Femur (tissue), 1 donor: ENCODE data around the gene LDHAL6A.

ENCODE experiments used
- DNase-seq: peaks from one replicate; pipeline ENCODE4 v3.0.0-alpha.2; 2017

Gene LDHAL6A

DNA sequence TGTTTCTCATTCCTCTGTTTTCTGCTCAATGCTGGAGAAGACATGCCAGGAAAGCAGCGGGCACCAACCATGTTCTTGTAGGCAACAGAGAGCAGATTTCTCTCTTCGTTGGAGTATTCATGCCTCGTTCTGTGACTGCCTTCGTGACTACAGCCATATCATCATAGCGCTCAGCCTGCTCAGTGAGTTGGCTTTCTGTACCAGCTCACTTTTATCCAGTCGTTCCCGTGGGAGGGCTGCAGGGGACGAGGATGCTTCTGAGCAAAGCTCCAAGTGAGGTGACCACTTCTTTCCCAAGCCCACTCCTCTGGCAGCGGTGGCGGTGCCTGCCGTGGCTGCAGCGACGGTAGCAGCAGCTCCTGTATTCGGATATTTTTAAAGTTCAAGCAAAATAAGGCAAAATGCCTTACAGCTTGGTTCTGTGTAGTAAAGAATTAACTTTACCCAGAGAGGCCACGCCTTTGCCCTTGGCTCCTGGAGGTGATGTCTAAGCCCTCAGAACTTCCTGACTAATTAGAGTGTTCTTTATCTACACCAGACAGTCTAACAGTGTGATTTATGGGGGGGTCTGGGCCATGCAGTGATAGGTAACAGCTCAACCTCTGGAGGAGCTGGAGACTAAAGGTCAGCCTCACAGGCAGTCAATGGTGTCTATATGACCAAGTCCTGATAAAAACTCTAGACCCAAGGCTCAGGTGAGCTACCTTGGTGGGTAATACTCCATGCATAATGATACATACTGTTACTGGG, 35.3 kb downstream of the LDHAL6A start:
- no peak for DNase-seq

DNA sequence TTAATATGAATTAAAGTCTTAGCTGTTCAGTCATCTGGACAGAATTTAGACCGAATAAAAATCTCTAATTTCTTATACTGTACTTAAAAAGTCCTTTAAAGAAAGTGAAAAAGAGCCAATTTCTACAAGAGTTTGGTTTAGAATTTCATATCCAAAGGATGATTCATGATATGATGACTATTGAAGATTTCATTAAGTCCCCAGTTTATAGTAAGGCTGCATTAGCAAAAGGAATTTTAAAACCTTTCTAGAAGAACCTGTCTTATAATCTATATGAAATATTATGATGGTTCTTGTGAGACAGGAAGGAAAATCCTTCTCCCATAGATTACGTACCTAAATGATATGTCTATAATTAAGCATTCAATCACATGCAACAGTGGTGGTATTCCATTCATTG, 36.3 kb downstream of the LDHAL6A start:
- DNase-seq, result no peak

DNA sequence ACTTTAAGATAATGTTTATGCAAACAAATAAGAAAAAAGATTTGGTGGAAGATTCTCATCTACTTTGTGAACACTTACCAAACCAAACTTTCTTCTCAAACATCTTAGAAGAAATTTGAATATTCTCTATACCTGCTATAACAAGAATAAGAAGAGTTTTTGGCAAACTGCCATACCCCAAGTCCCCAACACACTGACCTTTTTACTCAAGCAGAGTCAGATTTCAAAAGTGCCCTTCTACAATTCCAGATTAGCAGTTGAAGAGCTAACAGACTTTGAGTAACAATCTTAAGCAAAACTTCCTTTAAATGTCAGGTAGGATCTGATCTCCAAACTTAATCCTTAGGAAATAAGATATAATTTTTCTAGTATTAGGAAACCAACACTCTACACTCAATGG, 37.2 kb downstream of the LDHAL6A start:
- DNase-seq, result no peak

DNA sequence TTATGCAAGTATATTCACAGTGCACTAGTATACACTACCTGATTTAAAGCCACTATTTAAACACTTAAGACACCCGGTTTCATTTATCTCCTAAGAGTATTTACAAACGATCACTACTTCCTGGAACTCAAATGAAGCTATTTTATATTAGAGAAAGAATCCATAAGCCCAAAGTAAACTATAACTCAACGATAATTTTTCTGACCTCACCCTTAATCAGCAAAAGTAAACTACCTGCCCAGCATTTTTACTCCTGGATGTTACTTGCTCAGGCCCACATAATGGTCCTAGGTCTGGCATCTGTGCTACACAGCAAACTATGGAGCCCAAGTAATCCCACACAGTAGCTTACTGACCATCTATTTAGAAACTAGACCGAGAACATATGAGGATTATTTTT, 37.7 kb downstream of the LDHAL6A start:
- DNase-seq, result no peak

DNA sequence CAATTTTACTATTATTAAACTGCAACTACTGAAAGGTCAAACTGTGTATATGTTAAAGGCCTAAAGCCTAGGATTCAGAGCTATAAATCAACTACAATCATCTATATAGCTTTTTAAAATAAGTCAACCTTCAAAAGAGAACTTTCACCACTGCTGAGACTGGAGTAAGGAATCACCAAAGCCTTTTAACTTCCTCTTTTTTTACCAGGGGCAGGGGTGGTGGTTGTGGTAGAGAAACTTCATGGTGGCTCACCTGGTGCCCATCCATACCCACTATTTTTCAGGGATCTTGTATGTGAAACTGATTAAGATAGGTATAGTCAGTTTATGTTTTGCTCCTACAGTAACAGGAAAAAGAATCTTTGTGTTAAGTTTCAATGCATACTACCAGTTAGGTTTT, 39.6 kb downstream of the LDHAL6A start:
- no peak for DNase-seq

DNA sequence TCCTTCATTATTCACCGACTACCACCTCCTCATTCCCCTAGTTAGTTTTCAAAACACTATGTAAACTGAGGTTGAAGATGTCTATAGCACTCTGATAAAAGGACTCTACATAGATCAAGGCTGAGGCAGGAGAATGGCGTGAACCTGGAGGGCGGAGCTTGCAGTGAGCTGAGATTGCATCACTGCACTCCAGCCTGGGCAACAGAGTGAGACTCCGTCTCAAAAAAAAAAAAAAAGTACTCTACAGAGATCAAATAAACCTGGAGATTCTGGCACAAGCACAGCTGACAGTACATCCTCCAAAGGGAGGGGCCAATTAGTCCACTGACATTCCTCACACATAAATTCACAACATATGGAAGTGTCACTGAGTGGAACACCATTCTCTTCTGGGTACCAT, 40.0 kb downstream of the LDHAL6A start:
- DNase-seq, result no peak

DNA sequence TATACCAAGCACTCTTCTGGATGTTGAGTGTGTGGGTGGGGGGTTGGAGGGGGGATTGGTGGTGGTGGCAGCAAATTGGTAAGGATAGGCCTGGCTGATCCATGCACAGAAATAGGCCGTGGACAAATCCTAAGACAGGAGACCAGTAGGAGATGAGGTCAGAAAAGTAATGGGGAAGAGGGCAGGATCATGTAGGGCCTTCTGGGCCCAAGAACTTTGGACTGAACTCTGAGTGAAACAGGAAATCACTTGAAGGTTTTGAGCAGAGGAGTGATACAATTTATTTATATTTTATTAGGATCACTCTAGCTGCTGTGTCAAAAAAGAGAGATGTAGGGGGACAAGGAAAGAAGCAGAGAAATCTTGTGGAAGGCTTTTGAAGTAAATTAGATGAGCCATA, 42.4 kb downstream of the LDHAL6A start:
- no peak for DNase-seq

DNA sequence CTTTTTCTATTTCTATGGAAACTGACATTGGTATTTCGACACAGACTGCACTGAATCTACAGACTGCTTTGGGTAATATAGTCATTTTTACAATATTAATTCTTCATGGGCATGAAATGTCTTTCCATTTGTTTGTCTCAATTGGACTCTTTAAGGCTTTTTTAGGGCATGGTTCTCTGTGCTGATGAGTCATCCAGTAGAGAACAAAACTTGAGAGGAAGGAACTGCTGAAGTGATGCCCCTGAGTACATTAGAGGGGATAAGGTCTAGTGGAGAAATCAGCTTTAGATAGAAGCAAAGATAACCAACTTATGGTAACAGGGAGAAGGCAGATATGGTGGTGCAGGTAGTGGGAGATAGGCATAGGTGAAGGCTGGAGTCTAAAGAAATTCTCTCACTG, 46.0 kb downstream of the LDHAL6A start:
- no peak for DNase-seq

DNA sequence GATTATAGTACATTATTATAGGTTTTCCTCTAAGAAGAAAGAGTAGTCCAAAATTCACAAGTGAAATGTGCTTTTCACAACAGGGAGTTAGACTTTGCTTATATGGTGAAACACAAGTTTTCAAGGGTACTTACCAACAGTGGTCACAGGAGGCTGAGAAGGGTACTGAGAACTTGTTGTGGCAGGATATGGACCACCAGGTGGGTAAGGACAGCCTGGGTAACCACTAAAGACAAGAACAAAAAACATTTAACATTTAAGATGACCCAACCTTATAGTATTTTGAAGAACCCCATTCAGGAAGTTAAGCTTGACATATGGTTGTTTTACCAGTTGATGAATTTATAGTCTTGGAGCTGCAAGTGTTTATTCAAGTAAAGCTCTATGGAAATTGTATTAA, 46.7 kb downstream of the LDHAL6A start:
- no peak for DNase-seq

DNA sequence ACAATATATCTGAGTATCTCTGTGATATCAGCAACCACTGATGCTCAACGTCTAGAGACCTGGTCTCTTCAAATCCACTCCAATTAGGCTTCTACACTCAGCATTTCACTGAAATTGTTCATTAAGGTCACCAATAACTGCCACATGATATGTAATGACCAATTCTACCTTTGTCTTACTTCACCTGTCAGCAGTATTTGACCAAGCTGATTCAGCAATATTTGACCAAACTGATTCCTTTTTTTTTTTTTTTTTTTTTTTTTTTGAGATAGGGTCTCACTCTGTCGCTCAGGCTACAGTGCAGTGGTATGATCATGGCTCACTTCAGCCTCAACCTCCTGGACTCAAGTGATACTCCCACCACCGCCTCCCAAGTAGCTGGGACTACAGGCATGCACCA, 65.5 kb downstream of the LDHAL6A start:
- DNase-seq, result no peak

DNA sequence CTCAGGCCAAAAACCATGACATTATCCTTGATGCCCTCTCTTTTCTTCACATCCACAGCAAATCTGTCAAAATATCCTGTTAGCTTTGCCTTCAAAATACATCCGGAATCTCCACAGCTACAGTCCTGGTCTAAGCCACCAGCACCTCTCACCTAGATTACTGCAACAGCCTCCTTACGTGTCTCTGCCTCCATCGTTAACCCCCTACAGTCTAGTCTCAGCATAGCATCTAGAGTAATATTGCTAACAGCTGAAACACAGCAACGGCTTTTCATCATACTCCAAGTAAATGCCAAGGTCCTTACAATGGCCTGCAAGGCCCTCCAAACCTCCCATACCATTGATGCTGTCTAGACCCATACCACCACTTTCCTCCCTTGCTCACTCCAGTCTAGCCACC, 66.7 kb downstream of the LDHAL6A start:
- no peak for DNase-seq

DNA sequence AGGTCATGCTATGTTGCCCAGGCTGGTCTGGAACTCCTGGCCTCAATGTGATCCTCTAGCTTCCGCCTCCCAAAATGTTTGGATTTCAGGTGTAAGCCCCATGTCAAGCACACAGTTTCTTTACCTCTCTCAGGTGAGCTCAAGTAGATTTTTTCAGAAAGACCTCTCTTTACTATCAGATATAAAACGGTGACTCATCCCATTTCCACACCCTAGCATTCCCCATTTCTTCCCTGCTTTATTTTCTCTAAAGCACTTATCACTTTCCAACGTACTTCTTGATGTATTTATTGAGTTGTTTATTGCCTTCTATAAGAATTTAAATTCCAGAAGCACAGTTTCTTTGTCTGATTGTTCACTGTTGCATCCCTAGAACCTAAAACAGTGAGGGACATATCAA, 67.4 kb downstream of the LDHAL6A start:
- DNase-seq, result no peak

DNA sequence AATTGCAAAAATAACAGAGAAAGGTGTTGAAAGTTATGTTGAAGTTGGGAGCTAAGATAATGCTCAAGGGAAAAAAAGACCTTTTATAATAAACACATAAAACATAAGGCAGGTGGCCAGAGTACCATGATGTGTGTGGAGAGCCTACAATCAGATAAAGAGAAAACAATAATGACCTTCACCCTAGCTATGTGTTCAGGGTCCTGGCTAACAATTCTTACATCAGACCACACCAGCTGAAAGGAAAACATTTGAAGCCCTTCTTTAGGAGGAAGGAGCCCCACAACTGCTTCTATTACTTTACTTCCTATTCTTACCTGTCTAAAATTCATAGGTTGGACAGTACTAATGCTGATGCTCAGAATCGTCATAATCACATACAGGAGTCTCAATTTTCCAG, 68.6 kb downstream of the LDHAL6A start:
- no peak for DNase-seq

DNA sequence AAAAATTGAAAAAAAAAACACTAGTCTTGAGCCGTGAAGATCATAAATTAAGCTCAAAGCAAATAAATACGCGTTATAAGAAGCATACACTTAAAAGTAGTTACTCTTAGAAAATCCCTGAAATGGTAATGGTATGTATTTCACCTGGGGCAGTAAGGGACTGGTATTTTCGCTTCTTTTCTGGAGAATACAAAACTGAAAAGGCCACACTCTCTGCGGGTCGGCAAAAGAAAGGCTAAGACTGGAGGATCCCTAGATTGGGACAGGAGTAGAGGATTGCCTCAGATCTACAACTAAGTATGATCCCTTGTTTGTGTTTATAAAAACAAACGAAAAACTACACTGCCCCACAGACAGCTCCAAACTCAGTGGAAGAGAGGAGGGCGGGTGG, 70.5 kb downstream of the LDHAL6A start:
- no peak for DNase-seq

DNA sequence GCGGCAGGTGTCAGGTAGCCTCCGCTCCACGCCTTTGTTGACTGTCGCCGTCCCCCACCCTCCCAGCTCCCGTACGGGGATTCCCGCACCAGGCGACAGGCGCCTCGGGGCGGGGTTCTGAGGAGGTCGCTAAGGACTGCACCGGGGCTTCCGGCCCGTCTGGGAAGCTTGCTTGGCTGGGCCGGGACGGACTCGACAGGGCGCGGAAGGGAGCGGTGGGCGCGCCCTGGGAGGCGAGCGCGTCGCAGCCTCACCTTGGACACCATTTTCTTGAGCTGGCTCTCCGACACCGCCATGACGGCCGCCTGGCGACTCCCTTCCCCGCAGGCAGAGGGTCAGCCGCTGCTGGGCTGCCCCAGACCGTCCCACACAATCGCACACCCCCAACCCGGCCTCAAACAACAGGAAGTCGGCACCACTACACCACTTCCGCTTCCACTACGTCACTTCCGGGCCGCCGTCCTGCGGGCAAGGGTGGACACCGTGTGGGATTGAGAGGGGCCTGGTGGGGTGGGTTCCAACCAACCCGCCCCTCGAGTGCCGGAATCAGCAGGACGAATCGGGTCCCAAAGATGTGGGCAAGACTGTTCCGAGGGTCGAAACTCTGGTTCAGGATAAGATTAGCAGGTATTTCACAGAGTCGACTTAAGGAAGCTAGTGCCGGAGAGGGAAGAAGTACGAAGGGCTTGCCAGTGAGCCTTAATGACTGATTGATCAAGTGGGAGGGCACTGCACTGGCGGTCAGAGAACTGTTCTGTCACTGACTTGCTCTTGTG, 71.1 kb downstream of the LDHAL6A start, which contains the start of gene TSG101:
Gene TSG101, minus strand, starts transcription at position 422 of the 776 bp plus-strand sequence. Its CDS starts 126 bp downstream, at position 296.
- DNase-seq, result peak; percentile 97

DNA sequence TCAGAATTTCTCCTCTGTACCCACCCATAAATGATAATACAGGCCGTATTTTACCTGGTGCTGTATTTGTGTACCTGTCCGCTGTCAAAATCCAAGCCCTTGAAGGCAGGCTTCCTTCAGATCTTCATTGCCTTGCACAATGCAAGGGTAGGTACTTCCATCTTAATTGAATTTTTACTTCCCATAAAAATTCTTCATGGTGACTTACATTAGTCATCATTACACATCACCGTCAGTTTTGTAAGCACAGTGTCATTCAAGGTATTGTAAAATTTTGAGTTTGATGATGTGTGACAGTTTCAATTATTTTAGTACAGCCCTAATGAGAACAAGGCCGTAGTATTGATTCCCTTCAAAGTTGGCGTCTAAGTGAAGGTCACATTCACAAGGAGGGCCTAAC, 71.9 kb downstream of the LDHAL6A start:
- DNase-seq, result no peak
